Ectodermal cell (in vitro differentiated cells): ENCODE data around the gene CYSRT1.

Experiments
- H3K27ac ChIP-seq: 2 replicates; pipeline ENCODE4 v1.7.0; 2013; ENCODE audit warnings: mild to moderate bottlenecking, low read depth, low read length; ENCODE audit not compliant: insufficient read depth, poor library complexity, severe bottlenecking
- H3K27me3 ChIP-seq: 2 replicates; pipeline ENCODE4 v1.7.0; 2013; ENCODE audit warnings: mild to moderate bottlenecking, low read length; ENCODE audit not compliant: insufficient read depth, control insufficient read depth, poor library complexity, severe bottlenecking
- H3K36me3 ChIP-seq: one replicate; pipeline ENCODE4 v1.7.0; 2013; ENCODE audit warnings: low read length; ENCODE audit not compliant: control insufficient read depth, insufficient read depth
- H3K4me1 ChIP-seq: one replicate; pipeline ENCODE4 v1.7.0; 2013; ENCODE audit warnings: low read length; ENCODE audit not compliant: control insufficient read depth, insufficient read depth
- H3K4me3 ChIP-seq: 2 replicates; pipeline ENCODE4 v1.7.0; 2013; ENCODE audit warnings: low read depth, low read length, control low read depth; ENCODE audit not compliant: insufficient read depth
- H3K9me3 ChIP-seq: 2 replicates; pipeline ENCODE4 v1.7.0; 2013; ENCODE audit warnings: mild to moderate bottlenecking, low read length, moderate library complexity; ENCODE audit not compliant: control insufficient read depth
- WGBS, 2 experiments: methylation state at CpG; one replicate each; pipeline ENCODE4 v1.1.7; 2013; ENCODE audit warnings: missing lambda C conversion rate in 2 of 2; 5-methylcytosine and 5-hydroxymethylcytosine counted together

CYSRT1 gene

DNA sequence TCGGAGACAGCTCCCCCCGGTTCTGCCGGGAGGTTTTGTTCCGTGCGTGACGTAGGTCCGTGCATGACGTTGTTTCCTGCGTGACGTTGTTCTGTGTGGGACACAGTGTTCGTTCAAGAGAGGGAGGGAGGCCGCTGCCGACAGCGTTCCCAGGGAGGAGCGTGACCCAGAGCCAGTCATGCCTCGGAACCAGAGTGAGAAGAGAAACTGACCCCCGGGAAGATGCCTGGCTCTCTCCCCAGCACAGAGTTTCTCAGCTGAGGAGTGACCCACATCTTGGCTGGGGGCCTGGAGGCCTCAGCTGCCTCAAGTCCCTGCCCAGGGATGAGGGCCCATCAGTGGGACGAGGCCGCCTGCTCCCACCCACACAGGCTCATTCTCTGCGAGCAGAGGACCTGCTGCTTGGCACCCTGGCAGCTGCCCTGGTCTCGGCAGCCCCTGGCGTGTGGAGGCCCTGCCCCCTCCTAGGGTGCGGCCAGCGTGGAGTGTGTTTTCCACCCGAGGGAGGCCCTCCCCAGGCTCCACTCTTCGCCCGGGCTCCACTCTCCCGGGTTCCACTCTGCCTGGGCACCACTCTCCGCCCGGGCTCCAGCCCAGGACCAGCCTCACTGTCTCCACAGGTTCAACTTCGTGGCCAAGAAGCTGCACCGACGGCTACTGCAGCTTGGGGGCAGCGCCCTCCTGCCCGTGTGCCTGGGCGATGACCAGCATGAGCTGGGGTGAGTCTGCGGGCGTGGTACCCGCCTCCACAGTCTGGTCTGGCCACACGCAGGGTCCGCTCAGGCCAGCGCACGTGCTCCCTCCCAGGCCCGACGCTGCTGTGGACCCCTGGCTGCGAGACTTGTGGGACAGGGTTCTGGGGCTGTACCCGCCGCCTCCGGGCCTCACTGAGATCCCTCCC is 11.6 kb upstream of the CYSRT1 start:
- no peak overlapping the region for H3K27ac ChIP-seq
- no peaks in the 10 kb centered on the region for H3K27me3 ChIP-seq
- H3K9me3 ChIP-seq, result no peaks in the 10 kb centered on the region
- no peak overlapping the region for H3K4me3 ChIP-seq
- WGBS, 2 experiments, result 94 to 95% methylated on average over 49 of the region's 49 CpGs
- peaks cover 10% of the 10 kb centered on the region for H3K36me3 ChIP-seq
- H3K4me1 ChIP-seq, result no peaks in the 10 kb centered on the region

DNA sequence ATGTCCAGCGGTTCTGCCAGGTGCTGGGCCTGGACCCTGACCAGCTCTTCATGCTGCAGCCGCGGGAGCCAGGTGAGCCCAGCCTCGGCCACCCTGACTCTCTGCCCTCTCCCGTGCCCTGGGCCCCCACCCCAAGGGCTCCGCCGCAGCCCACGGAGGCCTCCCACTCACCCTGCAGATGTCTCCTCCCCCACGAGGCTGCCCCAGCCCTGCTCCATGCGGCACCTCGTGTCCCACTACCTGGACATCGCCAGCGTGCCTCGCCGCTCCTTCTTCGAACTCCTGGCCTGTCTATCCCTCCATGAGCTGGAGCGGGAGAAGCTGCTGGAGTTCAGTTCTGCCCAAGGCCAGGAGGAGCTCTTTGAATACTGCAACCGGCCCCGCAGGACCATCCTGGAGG is 10.4 kb upstream of the CYSRT1 start:
- Histone ChIP-seq H3K27ac (no peak overlapping the region), H3K27me3 (no peaks in the 10 kb centered on the region), H3K4me1 (no peaks in the 10 kb centered on the region), H3K4me3 (no peak overlapping the region), H3K9me3 (no peaks in the 10 kb centered on the region), H3K36me3 (peaks cover 10% of the 10 kb centered on the region)
- 95 to 96% methylated on average over 19 of the region's 19 CpGs for WGBS, 2 experiments

GRCh38 chr9:137215196-137215986 is 9.6 kb upstream of the CYSRT1 start:
- Histone ChIP-seq H3K27ac (no peak overlapping the region), H3K4me3 (no peak overlapping the region), H3K36me3 (peaks cover 10% of the 10 kb centered on the region), H3K4me1 (no peaks in the 10 kb centered on the region), H3K9me3 (no peaks in the 10 kb centered on the region), H3K27me3 (no peaks in the 10 kb centered on the region)
- 94 to 95% methylated on average over 22 of the region's 22 CpGs for WGBS, 2 experiments

GRCh38 chr9:137216188-137216965 is 8.6 kb upstream of the CYSRT1 start:
- H3K27ac ChIP-seq, result no peak overlapping the region
- no peak overlapping the region for H3K4me3 ChIP-seq
- WGBS, 2 experiments, result 94 to 95% methylated on average over 30 of the region's 30 CpGs
- peaks cover 5% of the 10 kb centered on the region for H3K27me3 ChIP-seq
- H3K9me3 ChIP-seq, result no peaks in the 10 kb centered on the region
- no peaks in the 10 kb centered on the region for H3K4me1 ChIP-seq
- H3K36me3 ChIP-seq, result peaks cover 10% of the 10 kb centered on the region

GRCh38 chr9:137217276-137218211 is 7.4 kb upstream of the CYSRT1 start:
- H3K27ac ChIP-seq, result no peak overlapping the region
- H3K4me3 ChIP-seq, result no peak overlapping the region
- peaks cover 15% of the 10 kb centered on the region for H3K27me3 ChIP-seq
- peaks cover 10% of the 10 kb centered on the region for H3K36me3 ChIP-seq
- 61 to 62% methylated on average over 36 of the region's 36 CpGs for WGBS, 2 experiments
- H3K9me3 ChIP-seq, result no peaks in the 10 kb centered on the region
- H3K4me1 ChIP-seq, result no peaks in the 10 kb centered on the region

DNA sequence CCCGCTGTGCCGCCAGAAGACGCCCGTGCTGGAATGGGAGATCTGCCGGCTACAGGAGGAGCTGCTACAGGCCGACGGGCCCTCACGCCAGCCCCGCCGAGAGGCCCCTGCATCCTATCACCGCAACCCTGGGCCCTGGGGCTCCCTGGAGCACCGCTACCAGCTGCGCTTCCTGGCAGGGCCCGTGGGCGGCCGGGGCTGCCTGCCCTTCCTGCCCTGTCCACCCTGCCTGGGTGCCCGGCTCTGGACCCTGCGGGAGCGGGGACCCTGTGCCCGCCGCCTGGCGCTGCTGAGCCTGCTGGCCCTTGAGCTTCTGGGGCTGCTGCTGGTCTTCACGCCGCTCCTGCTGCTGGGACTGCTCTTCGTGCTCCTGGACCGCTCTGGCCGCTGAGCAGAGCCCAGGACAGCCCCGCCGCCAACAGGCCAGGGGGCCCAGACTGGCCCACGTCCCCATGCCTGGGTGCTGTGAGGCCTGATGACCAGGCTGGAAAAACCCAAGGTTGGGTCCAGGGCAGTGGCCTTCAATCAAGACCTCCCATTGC is 6.7 kb upstream of the CYSRT1 start:
- H3K27ac ChIP-seq, result no peak overlapping the region
- H3K36me3 ChIP-seq, result peaks cover 10% of the 10 kb centered on the region
- H3K4me1 ChIP-seq, result no peaks in the 10 kb centered on the region
- no peaks in the 10 kb centered on the region for H3K9me3 ChIP-seq
- H3K4me3 ChIP-seq, result no peak overlapping the region
- peaks cover 22% of the 10 kb centered on the region for H3K27me3 ChIP-seq
- WGBS, 2 experiments, result 95 to 96% methylated on average over 30 of the region's 30 CpGs

DNA sequence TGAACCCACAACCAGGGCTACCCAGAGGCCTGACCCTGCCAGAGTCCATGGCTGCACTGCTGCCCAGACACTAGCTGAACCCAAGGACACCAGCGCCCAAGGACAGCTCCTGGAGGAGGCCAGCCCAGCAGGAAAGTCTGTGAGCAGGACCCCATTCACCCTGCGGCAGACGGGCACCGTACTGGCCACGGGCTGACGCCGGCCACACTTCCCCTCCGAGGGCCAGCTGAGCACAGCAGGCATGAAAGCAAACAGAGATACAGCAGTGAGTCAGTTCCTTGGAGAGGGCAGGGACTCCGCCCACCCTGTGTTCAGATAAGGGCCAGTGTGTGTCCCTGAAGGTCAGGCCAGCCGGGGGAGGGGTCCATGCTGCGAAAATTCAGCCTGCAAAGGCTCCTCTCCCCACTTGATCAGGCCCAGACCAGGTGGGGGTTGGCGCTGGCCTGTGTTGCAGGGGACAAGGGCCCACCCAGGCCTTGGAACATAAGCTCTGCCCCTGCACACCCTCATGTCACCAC is 6.2 kb upstream of the CYSRT1 start:
- Histone ChIP-seq H3K27me3 (peaks cover 22% of the 10 kb centered on the region), H3K9me3 (no peaks in the 10 kb centered on the region), H3K4me1 (no peaks in the 10 kb centered on the region), H3K27ac (no peak overlapping the region), H3K4me3 (no peak overlapping the region), H3K36me3 (peaks cover 10% of the 10 kb centered on the region)
- 71 to 82% methylated on average over 12 of the region's 12 CpGs for WGBS, 2 experiments

DNA sequence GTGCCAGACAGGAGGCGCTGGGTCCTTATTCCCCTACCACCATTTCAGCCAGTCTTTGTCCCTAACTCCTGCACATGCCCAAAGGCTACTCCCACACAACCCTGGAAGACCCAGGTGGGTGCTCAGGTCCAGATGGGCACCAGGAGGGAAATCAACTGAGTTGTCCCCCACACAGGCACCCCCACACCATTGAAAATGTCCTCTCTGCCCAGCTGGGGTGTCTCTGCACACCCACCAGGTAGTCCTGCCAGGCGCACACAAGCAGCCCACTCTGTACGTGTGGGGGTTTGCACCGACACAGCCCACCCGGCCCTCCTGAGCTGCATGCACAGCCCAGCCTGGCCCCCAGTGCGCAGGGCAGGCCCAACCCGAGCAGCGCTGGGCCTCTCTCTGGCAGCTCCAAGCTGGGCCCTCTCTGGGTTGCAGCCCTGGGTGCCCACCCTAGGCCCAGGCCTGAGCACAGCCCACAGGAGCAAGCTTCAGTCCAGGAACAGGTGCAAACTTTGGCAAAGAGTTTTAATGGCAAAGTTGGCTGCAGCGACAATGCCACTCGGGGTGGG is 5.1 kb upstream of the CYSRT1 start:
- 95 to 96% methylated on average over 10 of the region's 10 CpGs for WGBS, 2 experiments
- Histone ChIP-seq H3K4me1 (no peaks in the 10 kb centered on the region), H3K27me3 (peaks cover 22% of the 10 kb centered on the region), H3K36me3 (peaks cover 5% of the 10 kb centered on the region), H3K4me3 (no peak overlapping the region), H3K9me3 (no peaks in the 10 kb centered on the region), H3K27ac (no peak overlapping the region)
